Measurements from ENCODE around the gene LYRM9. TPM values are rescaled to one million over a fixed set of nuclear protein-coding genes. Genes with fewer than 3 reads are reported as not detected.
"Not testable (repeated sequence)": the region's sequence is repeated elsewhere in the genome, so short reads cannot be mapped to it uniquely, and the experiment has no call there.

LYRM9 gene
- total RNA-seq, 2 experiments from 2014 or later: 3.0 to 4.0 TPM

- no peak for DNase-seq
- H3K27ac Mint-ChIP-seq: no peak overlapping the region
- no peaks in the 10 kb centered on the region for H3K9me3 Mint-ChIP-seq
- no peak overlapping the region for H3K4me3 Mint-ChIP-seq
- peaks cover 31% of the 10 kb centered on the region for H3K27me3 Mint-ChIP-seq
- peaks cover 11% of the 10 kb centered on the region for H3K4me1 Mint-ChIP-seq
- no peaks in the 10 kb centered on the region for H3K36me3 Mint-ChIP-seq
Measured at GRCh38 chr17:27895123-27895895, 2.1 kb upstream of the LYRM9 start.

- H3K4me3 Mint-ChIP-seq: peak overlapping the region; percentile 53
- peaks cover 11% of the 10 kb centered on the region for H3K4me1 Mint-ChIP-seq
- H3K27me3 Mint-ChIP-seq: peaks cover 29% of the 10 kb centered on the region
- no peak for DNase-seq
- H3K27ac Mint-ChIP-seq: no peak overlapping the region
- no peaks in the 10 kb centered on the region for H3K36me3 Mint-ChIP-seq
- H3K9me3 Mint-ChIP-seq: no peaks in the 10 kb centered on the region
Measured at GRCh38 chr17:27893841-27894503, 807 bp upstream of the LYRM9 start.

GRCh38 chr17:27892542-27892865 is 661 bp downstream of the LYRM9 start:
- H3K4me1 Mint-ChIP-seq: peaks cover 20% of the 10 kb centered on the region
- H3K27me3 Mint-ChIP-seq: peaks cover 29% of the 10 kb centered on the region
- no peaks in the 10 kb centered on the region for H3K9me3 Mint-ChIP-seq
- DNase-seq: no peak
- peak overlapping the region; percentile 26 for H3K27ac Mint-ChIP-seq
- H3K36me3 Mint-ChIP-seq: no peaks in the 10 kb centered on the region
- H3K4me3 Mint-ChIP-seq: peak overlapping the region; percentile 79

- peaks cover 20% of the 10 kb centered on the region for H3K4me1 Mint-ChIP-seq
- H3K9me3 Mint-ChIP-seq: no peaks in the 10 kb centered on the region
- no peak overlapping the region for H3K4me3 Mint-ChIP-seq
- no peaks in the 10 kb centered on the region for H3K36me3 Mint-ChIP-seq
- peaks cover 25% of the 10 kb centered on the region for H3K27me3 Mint-ChIP-seq
- H3K27ac Mint-ChIP-seq: no peak overlapping the region
- DNase-seq: no peak
Measured at GRCh38 chr17:27891841-27892240, 1.3 kb downstream of the LYRM9 start.

GRCh38 chr17:27889711-27890251 is 3.4 kb downstream of the LYRM9 start:
- H3K4me3 Mint-ChIP-seq: no peak overlapping the region
- no peak overlapping the region for H3K27ac Mint-ChIP-seq
- no peaks in the 10 kb centered on the region for H3K36me3 Mint-ChIP-seq
- DNase-seq: no peak
- peaks cover 8% of the 10 kb centered on the region for H3K27me3 Mint-ChIP-seq
- H3K4me1 Mint-ChIP-seq: peaks cover 24% of the 10 kb centered on the region
- H3K9me3 Mint-ChIP-seq: no peaks in the 10 kb centered on the region

- Mint-ChIP-seq H3K27me3 (no peaks in the 10 kb centered on the region), H3K27ac (no peak overlapping the region), H3K36me3 (no peaks in the 10 kb centered on the region), H3K4me1 (peaks cover 24% of the 10 kb centered on the region), H3K4me3 (no peak overlapping the region), H3K9me3 (no peaks in the 10 kb centered on the region)
- no peak for DNase-seq
Measured at GRCh38 chr17:27888945-27889344, 4.2 kb downstream of the LYRM9 start.

- Mint-ChIP-seq H3K4me1 (peaks cover 19% of the 10 kb centered on the region), H3K4me3 (no peak overlapping the region)
Measured at GRCh38 chr17:27888067-27888466, 5.1 kb downstream of the LYRM9 start.

GRCh38 chr17:27886348-27886906 is 6.7 kb downstream of the LYRM9 start:
- H3K36me3 Mint-ChIP-seq, H3K27me3 Mint-ChIP-seq, DNase-seq, H3K27ac Mint-ChIP-seq, H3K9me3 Mint-ChIP-seq, H3K4me3 Mint-ChIP-seq: not testable (repeated sequence)
- peaks cover 14% of the 10 kb centered on the region for H3K4me1 Mint-ChIP-seq

More at GRCh38 chr17:27888067-27888466, 5.1 kb downstream of the LYRM9 start:
- Mint-ChIP-seq H3K36me3 (no peaks in the 10 kb centered on the region), H3K27me3 (no peaks in the 10 kb centered on the region), H3K9me3 (no peaks in the 10 kb centered on the region), H3K27ac (no peak overlapping the region)
- no peak for DNase-seq

GRCh38 chr17:27882162-27882840 is 10.9 kb downstream of the LYRM9 start:
- Mint-ChIP-seq H3K4me3 (no peak overlapping the region), H3K36me3 (no peaks in the 10 kb centered on the region), H3K9me3 (no peaks in the 10 kb centered on the region), H3K27ac (no peak overlapping the region), H3K27me3 (no peaks in the 10 kb centered on the region), H3K4me1 (peaks cover 22% of the 10 kb centered on the region)
- DNase-seq: no peak

- Mint-ChIP-seq H3K27ac (no peak overlapping the region), H3K36me3 (no peaks in the 10 kb centered on the region), H3K27me3 (no peaks in the 10 kb centered on the region), H3K4me3 (no peak overlapping the region), H3K9me3 (no peaks in the 10 kb centered on the region), H3K4me1 (peaks cover 18% of the 10 kb centered on the region)
- DNase-seq: peak; percentile 68
Measured at GRCh38 chr17:27879987-27880608, 13.1 kb downstream of the LYRM9 start.

GRCh38 chr17:27878776-27879562 is 14.2 kb downstream of the LYRM9 start:
- peak; percentile 51 for DNase-seq
- Mint-ChIP-seq H3K4me3 (no peak overlapping the region), H3K9me3 (no peaks in the 10 kb centered on the region), H3K27me3 (no peaks in the 10 kb centered on the region), H3K4me1 (peaks cover 18% of the 10 kb centered on the region), H3K27ac (no peak overlapping the region), H3K36me3 (no peaks in the 10 kb centered on the region)

GRCh38 chr17:27873746-27874145 is 19.4 kb downstream of the LYRM9 start:
- Mint-ChIP-seq H3K9me3 (peaks cover 2% of the 10 kb centered on the region), H3K4me1 (peaks cover 5% of the 10 kb centered on the region), H3K36me3 (peaks cover 6% of the 10 kb centered on the region), H3K4me3 (no peak overlapping the region), H3K27ac (no peak overlapping the region), H3K27me3 (no peaks in the 10 kb centered on the region)
- no peak for DNase-seq

- no peak overlapping the region for H3K27ac Mint-ChIP-seq
- H3K9me3 Mint-ChIP-seq: peaks cover 2% of the 10 kb centered on the region
- H3K4me3 Mint-ChIP-seq: no peak overlapping the region
- no peaks in the 10 kb centered on the region for H3K27me3 Mint-ChIP-seq
- H3K36me3 Mint-ChIP-seq: peaks cover 6% of the 10 kb centered on the region
- H3K4me1 Mint-ChIP-seq: no peaks in the 10 kb centered on the region
- DNase-seq: no peak
Measured at GRCh38 chr17:27873211-27873610, 20.0 kb downstream of the LYRM9 start.

GRCh38 chr17:27872776-27873175 is 20.4 kb downstream of the LYRM9 start:
- Mint-ChIP-seq H3K36me3 (peaks cover 6% of the 10 kb centered on the region), H3K27ac (no peak overlapping the region), H3K27me3 (no peaks in the 10 kb centered on the region), H3K9me3 (peaks cover 2% of the 10 kb centered on the region), H3K4me1 (no peaks in the 10 kb centered on the region), H3K4me3 (no peak overlapping the region)
- DNase-seq: no peak

Data from activated naive CD8-positive, alpha-beta T cell treated with anti-CD3 and anti-CD28 coated beads for 36 hours (primary cell).